Omental fat pad (tissue), 4 donors: ENCODE results near the gene PRRT2. TPM values are rescaled to one million over a fixed set of nuclear protein-coding genes. Genes with fewer than 3 reads are reported as not detected.

Source experiments
- ATAC-seq: fragments of 150-250 bp; one replicate; pipeline ENCODE4 v1.9.1; 2016; ENCODE audit warnings: mild to moderate bottlenecking, moderate library complexity; ENCODE audit not compliant: low FRiP score
- DNase-seq: peaks from one replicate; pipeline ENCODE4 v3.0.0-alpha.2; 2019; ENCODE audit warnings: low spot score
- CTCF ChIP-seq, 3 donors: fragments of 450-650 bp; IDR thresholded peaks; one replicate each; pipeline ENCODE4 v1.5.1; 2016 to 2017; ENCODE audit warnings: antibody characterized with exemption in 3 of 3, mild to moderate bottlenecking in 3 of 3, moderate library complexity in 2 of 3
- total RNA-seq, 4 donors: library from RNA; depleted of rRNA; stranded (reverse); fragments of >200 nt; gene quantifications; one replicate each; pipeline ENCODE4 v1.1.0, GENCODE V29; 2016

Gene PRRT2
- total RNA-seq, 4 donors from 2014 or later, result 0.28 to 9.8 (median 1.0) TPM

DNA sequence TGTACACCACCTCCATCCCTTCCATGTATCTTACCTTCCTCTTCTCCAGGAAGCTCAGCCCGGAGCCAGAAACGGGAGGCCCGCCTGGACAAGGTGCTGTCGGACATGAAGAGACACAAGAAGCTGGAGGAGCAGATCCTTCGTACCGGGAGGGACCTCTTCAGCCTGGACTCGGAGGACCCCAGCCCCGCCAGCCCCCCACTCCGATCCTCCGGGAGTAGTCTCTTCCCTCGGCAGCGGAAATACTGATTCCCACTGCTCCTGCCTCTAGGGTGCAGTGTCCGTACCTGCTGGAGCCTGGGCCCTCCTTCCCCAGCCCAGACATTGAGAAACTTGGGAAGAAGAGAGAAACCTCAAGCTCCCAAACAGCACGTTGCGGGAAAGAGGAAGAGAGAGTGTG, 7.5 kb downstream of the PRRT2 start:
- no peak for DNase-seq

DNA sequence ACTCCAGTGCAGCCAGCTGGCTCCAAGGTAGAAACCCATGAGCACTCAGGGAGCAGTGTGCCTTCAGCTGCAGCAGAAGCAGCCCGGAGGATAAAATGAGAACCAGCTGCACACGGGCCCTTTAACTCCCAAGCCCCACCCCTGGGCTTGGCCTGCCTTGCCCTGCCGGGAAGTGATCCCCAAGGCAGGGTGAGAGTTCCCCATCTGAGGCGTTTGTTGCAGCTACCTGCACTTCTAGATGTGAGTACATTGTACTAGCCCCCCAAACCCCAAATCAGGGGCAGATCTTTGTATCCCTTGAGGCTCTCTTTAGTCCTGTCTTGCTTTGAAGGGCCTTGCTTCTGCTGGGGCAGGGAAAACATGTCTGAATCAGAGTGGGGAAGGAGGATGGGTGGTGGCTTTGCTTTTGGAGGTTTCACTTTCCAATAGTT, 8.3 kb downstream of the PRRT2 start, which contains the start of gene MVP:
Gene MVP, plus strand, starts transcription at position 192 of the 431 bp plus-strand sequence. CDS start 10,088 bp downstream, outside the sequence.
- no peak for DNase-seq
- ATAC-seq, result no peak
- TF ChIP-seq CTCF (IDR thresholded peaks at IDR 0.05), result no peak

More for the DNA sequence above, 7.5 kb downstream of the PRRT2 start:
- TF ChIP-seq CTCF (IDR thresholded peaks at IDR 0.05), result no peak
- ATAC-seq, result no peak

GRCh38 chr16:29820730-29821642, 9.0 kb downstream of the PRRT2 start:
- ATAC-seq (peak; percentile 51), DNase-seq (no peak)
- TF ChIP-seq CTCF (IDR thresholded peaks at IDR 0.05), result no peak

DNA sequence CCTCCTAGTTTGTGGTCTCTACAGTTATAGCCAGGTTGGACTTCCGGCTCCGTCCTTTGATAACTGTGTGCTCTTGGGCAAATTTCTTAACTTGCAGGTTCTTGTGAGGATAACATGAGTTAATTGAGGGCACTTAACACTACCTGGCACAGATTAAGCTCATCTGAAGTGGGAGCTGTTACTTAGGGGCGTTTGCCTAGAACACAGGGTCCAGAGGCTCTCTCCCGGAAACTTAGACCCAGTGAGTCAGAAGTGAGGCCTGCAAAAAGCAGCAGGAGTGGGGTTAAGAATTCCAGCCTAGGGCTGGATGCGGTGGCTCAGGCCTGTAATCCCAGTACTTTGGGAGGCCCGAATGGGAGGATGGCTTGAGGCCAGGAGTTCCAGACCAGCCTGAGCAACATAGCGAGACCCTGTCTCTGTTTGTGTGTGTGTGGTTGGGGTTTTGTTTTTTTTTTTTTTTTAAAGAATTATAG, 9.7 kb downstream of the PRRT2 start:
- no peak for DNase-seq
- peak; percentile 76 for ATAC-seq

DNA sequence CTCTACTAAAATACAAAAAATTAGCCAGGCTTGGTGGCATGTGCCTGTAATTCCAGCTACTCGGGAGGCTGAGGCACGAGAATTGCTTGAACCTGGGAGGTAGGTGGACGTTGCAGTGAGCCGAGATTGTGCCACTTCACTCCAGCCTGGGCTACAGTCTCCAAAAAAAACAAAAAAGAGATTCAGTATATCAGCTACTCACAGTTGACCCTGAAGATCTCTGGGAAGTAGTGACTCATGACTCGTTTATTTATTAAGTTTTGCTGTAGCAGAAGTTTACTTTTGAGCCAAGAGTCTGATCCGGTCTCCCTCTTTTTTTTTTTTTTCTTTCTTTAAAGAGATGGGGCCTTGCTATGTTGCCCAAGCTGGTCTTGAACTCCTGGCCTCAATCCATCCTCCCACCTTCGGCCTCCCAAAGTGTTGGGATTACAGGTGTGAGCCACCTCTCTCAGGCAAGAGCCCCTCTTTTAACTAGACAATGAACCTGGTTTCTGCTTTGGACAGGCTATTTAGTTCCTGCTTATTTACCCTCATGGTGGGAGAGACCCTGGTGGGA, 12.7 kb downstream of the PRRT2 start:
- DNase-seq, result no peak
- ATAC-seq, result no peak
- no peak for TF ChIP-seq CTCF (IDR thresholded peaks at IDR 0.05)

More for the DNA sequence above, 9.7 kb downstream of the PRRT2 start:
- TF ChIP-seq CTCF (IDR thresholded peaks at IDR 0.05), result no peak

DNA sequence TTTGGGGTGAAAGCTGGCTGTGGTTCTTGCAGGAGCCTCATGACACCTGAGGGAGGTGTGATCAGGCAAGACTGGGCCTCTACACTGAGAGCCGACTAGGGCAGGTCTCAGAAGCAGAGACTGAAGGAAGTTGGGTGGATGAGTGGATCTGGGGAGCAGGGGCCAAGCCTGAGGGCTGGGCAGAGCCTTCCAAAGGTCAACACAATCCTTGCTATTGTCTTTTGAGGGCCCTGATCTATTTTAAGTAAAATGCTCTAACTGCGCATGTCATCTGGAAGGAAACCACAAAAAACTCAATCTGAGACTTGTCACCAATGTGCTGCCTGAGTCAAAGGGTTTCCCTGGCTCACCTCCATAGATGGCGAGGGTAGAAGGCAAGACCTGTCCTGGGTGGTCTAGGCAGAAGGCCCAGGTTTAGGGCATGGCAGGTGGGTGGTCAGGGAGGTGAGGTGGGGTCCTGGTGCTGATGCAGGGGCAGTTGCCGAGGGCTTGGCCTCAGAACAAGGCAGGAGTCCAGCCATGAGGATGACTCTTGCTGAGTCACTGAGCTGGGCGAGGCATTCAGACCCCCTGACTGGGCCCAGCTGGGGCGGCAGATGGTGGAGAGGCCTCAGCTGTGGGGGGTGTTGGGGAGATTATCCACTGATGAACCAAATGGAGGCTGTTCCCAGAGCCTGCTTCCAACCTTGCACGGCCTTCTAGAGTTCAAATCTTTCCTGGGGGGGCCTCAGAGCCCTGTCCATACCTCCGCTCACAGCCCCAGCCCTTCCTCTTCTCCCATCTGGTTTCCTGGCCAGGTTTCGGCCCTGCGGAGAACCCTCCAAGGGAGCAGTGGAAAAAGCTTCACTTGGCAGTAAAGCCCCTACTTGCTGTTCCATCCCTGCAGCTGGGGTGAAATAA, 13.4 kb downstream of the PRRT2 start:
- ATAC-seq (peak; percentile 26), DNase-seq (no peak)
- no peak for TF ChIP-seq CTCF (IDR thresholded peaks at IDR 0.05)
